HCT116 (cell line): ENCODE data around the gene RCBTB2. TPM values are rescaled to one million over a fixed set of nuclear protein-coding genes. Genes with fewer than 3 reads are reported as not detected.

Experiments used
- ATAC-seq: fragments of 200-7000 bp; cut with Tn5 transposase; 2 replicates; pipeline ENCODE4 v1.9.1; 2020; ENCODE audit warnings: mild to moderate bottlenecking, moderate library complexity
- BruUV-seq: library from RNA; stranded (reverse); fragments of 400-500 nt; replicated peaks from 2 replicates; lab custom pipeline; 2021; lab: Mats Ljungman, UMichigan
- CTCF ChIA-PET: fragments of 300-600 bp; sonication (Branson Sonifier 250); formaldehyde crosslinking; loops from one replicate; lab custom pipeline; 2021; ENCODE audit warnings: antibody characterized with exemption; lab: Charles Lee
- POLR2A ChIA-PET: fragments of 300-600, 350-600 bp; sonication (Branson Sonifier 250); formaldehyde crosslinking; loops from one replicate; lab custom pipeline; 2021; ENCODE audit warnings: antibody characterized with exemption; lab: Charles Lee
- RAD21 ChIA-PET, 2 experiments: fragments of 300-600 bp; sonication (Branson Sonifier 250); formaldehyde crosslinking; loops; one replicate each; lab custom pipeline; 2023; ENCODE audit warnings: low total read pairs in 2 of 2; ENCODE audit not compliant: uncharacterized antibody in 2 of 2, unreplicated experiment in 2 of 2, low non-redundant PET in 1 of 2; lab: Charles Lee
- DNase-seq: peaks from one replicate; pipeline ENCODE4 v3.0.0-alpha.2; 2010; ENCODE audit warnings: low read depth, low spot score
- H2AFZ ChIP-seq: fragments of 200-600 bp; shearing (Covaris generic), sonication (generic); 2 replicates; pipeline ENCODE4 v1.6.1; 2017; ENCODE audit warnings: low read depth, mixed run types, mixed read lengths, antibody characterized with exemption, low read length; ENCODE audit not compliant: poor library complexity, severe bottlenecking
- H3K27ac ChIP-seq: 2 replicates; pipeline ENCODE4 v1.5.1; 2012; ENCODE audit warnings: low read depth, low read length
- H3K27me3 ChIP-seq: fragments of 200-600 bp; sonication (generic); 2 replicates; pipeline ENCODE4 v1.6.1; 2016; ENCODE audit warnings: mixed run types, low read length, mixed read lengths; ENCODE audit not compliant: insufficient read depth
- H3K36me3 ChIP-seq, 2 experiments: fragments of 200-500 bp in 1 of 2; fragments of 200-600 bp in 1 of 2; sonication (Bioruptor generic) in 1 of 2; sonication (generic) in 1 of 2; 2 replicates each; pipeline versions ENCODE4 v1.5.1 to v1.6.1; 2014 to 2016; ENCODE audit warnings: low read length in 2 of 2, inconsistent platforms in 1 of 2, mixed read lengths in 1 of 2, mixed run types in 1 of 2; ENCODE audit not compliant: insufficient read depth in 2 of 2, control insufficient read depth in 1 of 2
- H3K4me1 ChIP-seq, 2 experiments: fragments of 200-600 bp in 1 of 2; sonication (generic) in 1 of 2; 2 replicates each; pipeline versions ENCODE4 v1.5.1 to v1.6.1; 2012 to 2017; ENCODE audit warnings: low read length in 2 of 2, inconsistent platforms in 1 of 2, mild to moderate bottlenecking in 1 of 2, mixed read lengths in 1 of 2, mixed run types in 1 of 2, moderate library complexity in 1 of 2; ENCODE audit not compliant: insufficient read depth in 2 of 2, control insufficient read depth in 1 of 2
- H3K4me2 ChIP-seq: fragments of 200-600 bp; sonication (generic); 2 replicates; pipeline ENCODE4 v1.6.1; 2017; ENCODE audit warnings: mixed run types, low read length, mixed read lengths
- H3K4me3 ChIP-seq, 2 experiments: fragments of 200-600 bp in 1 of 2; sonication (generic) in 1 of 2; replicated peaks in 1 of 2; 2 replicates each; pipeline ENCODE4 v1.5.1; 2011 to 2016; ENCODE audit warnings: low read length in 2 of 2, control low read depth in 1 of 2, low read depth in 1 of 2, mild to moderate bottlenecking in 1 of 2, mixed read lengths in 1 of 2, mixed run types in 1 of 2
- H3K79me2 ChIP-seq: fragments of 200-600 bp; sonication (generic); 2 replicates; pipeline ENCODE4 v1.6.1; 2017; ENCODE audit warnings: mild to moderate bottlenecking, mixed run types, low read length, moderate library complexity, mixed read lengths; ENCODE audit not compliant: insufficient read depth
- H3K9ac ChIP-seq: fragments of 200-600 bp; sonication (generic); 2 replicates; pipeline ENCODE4 v1.6.1; 2016; ENCODE audit warnings: low read length, mixed read lengths
- H3K9me2 ChIP-seq: fragments of 200-600 bp; sonication (generic), shearing (Covaris generic); 2 replicates; pipeline ENCODE4 v1.6.1; 2017; ENCODE audit warnings: mixed run types, mild to moderate bottlenecking, moderate library complexity; ENCODE audit not compliant: insufficient read depth
- H3K9me3 ChIP-seq, 2 experiments: fragments of 200-500 bp in 1 of 2; fragments of 200-600 bp in 1 of 2; sonication (Bioruptor generic) in 1 of 2; sonication (generic) in 1 of 2; 2 replicates each; pipeline ENCODE4 v1.6.1; 2014 to 2017; ENCODE audit warnings: low read length in 2 of 2, mixed read lengths in 2 of 2, inconsistent platforms in 1 of 2, low read depth in 1 of 2, mild to moderate bottlenecking in 1 of 2, mixed run types in 1 of 2, moderate library complexity in 1 of 2; ENCODE audit not compliant: control insufficient read depth in 1 of 2, insufficient read depth in 1 of 2
- H4K20me1 ChIP-seq: fragments of 200-600 bp; sonication (generic), shearing (Covaris generic); 2 replicates; pipeline ENCODE4 v1.6.1; 2017; ENCODE audit warnings: mixed run types, mild to moderate bottlenecking, moderate library complexity; ENCODE audit not compliant: insufficient read depth
- CBX3 ChIP-seq: IDR thresholded peaks from 2 replicates; pipeline ENCODE4 v1.6.1; 2012; ENCODE audit warnings: low read depth
- CEBPB ChIP-seq: IDR thresholded peaks from 2 replicates; pipeline ENCODE4 v1.6.1; 2012; ENCODE audit warnings: low read depth
- EZH2 ChIP-seq: fragments of 200-600 bp; sonication (generic); IDR thresholded peaks from 2 replicates; pipeline ENCODE4 v1.6.1; 2017; ENCODE audit warnings: antibody characterized with exemption, mixed run types
- POLR2A ChIP-seq: IDR thresholded peaks from 2 replicates; pipeline ENCODE4 v1.7.0; 2011; ENCODE audit warnings: borderline replicate concordance; ENCODE audit not compliant: insufficient read depth, insufficient read length; ENCODE audit errors: extremely low read depth
- POLR2AphosphoS5 ChIP-seq: IDR thresholded peaks from 2 replicates; pipeline ENCODE4 v1.6.1; 2011; ENCODE audit warnings: mild to moderate bottlenecking, low read depth, low read length, moderate library complexity
- RAD21 ChIP-seq: IDR thresholded peaks from 2 replicates; pipeline ENCODE4 v1.6.1; 2012; ENCODE audit warnings: low read depth, mild to moderate bottlenecking
- SRF ChIP-seq: IDR thresholded peaks from 2 replicates; pipeline ENCODE4 v1.6.1; 2012; ENCODE audit warnings: low read depth
- TCF7L2 ChIP-seq: IDR thresholded peaks from 2 replicates; pipeline ENCODE4 v1.7.0; 2011; ENCODE audit warnings: borderline replicate concordance, inconsistent platforms; ENCODE audit not compliant: insufficient read depth, insufficient read length; ENCODE audit errors: extremely low read depth
- ZFX ChIP-seq: fragments of 450-650 bp; IDR thresholded peaks from 2 replicates; pipeline ENCODE4 v1.6.1; 2017
- ZNF274 ChIP-seq: fragments of 200-500 bp; sonication (Bioruptor generic); IDR thresholded peaks from 2 replicates; pipeline ENCODE4 v1.6.1; 2014; ENCODE audit warnings: mild to moderate bottlenecking, low read depth, low read length, inconsistent platforms
- intact Hi-C: fragments of 100-400 bp; cut with micrococcal nuclease; formaldehyde crosslinking; loops from 2 replicates; pipeline ENCODE4 v1.10.0; 2022
- total RNA-seq: library from RNA; stranded (reverse); gene quantifications from one replicate; pipeline ENCODE4 v1.2.1, GENCODE V29; 2021; ENCODE audit not compliant: unreplicated experiment
- TF ChIP-seq, protein P1 (sequence below): IDR thresholded peaks from 2 replicates; pipeline ENCODE4 v1.6.1; 2012
- TF ChIP-seq, protein P2 (sequence below): IDR thresholded peaks from 2 replicates; pipeline ENCODE4 v1.6.1; 2012
- TF ChIP-seq, protein P3 (sequence below): IDR thresholded peaks from 2 replicates; pipeline ENCODE4 v1.6.1; 2012; ENCODE audit warnings: low read depth

RCBTB2 gene
- total RNA-seq, 1 experiment from 2014 or later: 1.3 TPM

DNA sequence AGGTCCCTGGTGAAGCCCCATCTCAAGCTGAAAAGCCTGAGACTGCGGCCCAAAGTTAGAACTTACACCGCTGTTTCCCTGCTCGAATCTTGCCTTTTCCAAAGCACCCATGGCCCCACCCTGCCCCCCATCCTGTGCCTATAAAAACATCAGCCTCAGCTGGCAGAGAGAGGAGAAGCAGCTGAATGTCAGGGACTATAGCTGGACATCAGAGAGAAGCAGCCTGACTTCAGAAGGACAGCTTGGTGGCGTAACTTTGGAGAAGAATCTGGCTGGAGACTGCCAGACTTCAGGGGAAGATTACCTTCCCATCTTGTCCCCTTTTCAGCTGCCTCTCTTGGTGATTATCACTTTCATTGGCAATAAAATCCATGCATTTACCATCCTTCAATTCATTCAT lies 9.3 kb upstream of the RCBTB2 start:
- Histone ChIP-seq H3K27ac (no peak overlapping the region), H3K27me3 (no peaks in the 10 kb centered on the region), H3K9me2 (no peaks in the 10 kb centered on the region), H2AFZ (peak overlapping the region; percentile 12), H3K9ac (no peak overlapping the region), H3K36me3 (no peaks in the 10 kb centered on the region), H4K20me1 (no peaks in the 10 kb centered on the region), H3K79me2 (no peaks in the 10 kb centered on the region), H3K4me3 (no peak overlapping the region), H3K4me2 (no peak overlapping the region), H3K4me1 (peaks cover 0 to 7% of the 10 kb centered on the region in 2 experiments; a peak in 1 of 4 replicates), H3K9me3 (no peaks in the 10 kb centered on the region)
- no peak for TF ChIP-seq CEBPB
- no peak for TF ChIP-seq POLR2A
- TF ChIP-seq, protein P1, sequence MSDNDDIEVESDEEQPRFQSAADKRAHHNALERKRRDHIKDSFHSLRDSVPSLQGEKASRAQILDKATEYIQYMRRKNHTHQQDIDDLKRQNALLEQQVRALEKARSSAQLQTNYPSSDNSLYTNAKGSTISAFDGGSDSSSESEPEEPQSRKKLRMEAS: no peak
- TF ChIP-seq EZH2: no peak
- TF ChIP-seq, protein P2, sequence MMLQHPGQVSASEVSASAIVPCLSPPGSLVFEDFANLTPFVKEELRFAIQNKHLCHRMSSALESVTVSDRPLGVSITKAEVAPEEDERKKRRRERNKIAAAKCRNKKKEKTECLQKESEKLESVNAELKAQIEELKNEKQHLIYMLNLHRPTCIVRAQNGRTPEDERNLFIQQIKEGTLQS: no peak
- TF ChIP-seq SRF: no peak
- TF ChIP-seq RAD21: no peak
- TF ChIP-seq ZFX: no peak
- no peak for TF ChIP-seq ZNF274
- TF ChIP-seq, protein P3, sequence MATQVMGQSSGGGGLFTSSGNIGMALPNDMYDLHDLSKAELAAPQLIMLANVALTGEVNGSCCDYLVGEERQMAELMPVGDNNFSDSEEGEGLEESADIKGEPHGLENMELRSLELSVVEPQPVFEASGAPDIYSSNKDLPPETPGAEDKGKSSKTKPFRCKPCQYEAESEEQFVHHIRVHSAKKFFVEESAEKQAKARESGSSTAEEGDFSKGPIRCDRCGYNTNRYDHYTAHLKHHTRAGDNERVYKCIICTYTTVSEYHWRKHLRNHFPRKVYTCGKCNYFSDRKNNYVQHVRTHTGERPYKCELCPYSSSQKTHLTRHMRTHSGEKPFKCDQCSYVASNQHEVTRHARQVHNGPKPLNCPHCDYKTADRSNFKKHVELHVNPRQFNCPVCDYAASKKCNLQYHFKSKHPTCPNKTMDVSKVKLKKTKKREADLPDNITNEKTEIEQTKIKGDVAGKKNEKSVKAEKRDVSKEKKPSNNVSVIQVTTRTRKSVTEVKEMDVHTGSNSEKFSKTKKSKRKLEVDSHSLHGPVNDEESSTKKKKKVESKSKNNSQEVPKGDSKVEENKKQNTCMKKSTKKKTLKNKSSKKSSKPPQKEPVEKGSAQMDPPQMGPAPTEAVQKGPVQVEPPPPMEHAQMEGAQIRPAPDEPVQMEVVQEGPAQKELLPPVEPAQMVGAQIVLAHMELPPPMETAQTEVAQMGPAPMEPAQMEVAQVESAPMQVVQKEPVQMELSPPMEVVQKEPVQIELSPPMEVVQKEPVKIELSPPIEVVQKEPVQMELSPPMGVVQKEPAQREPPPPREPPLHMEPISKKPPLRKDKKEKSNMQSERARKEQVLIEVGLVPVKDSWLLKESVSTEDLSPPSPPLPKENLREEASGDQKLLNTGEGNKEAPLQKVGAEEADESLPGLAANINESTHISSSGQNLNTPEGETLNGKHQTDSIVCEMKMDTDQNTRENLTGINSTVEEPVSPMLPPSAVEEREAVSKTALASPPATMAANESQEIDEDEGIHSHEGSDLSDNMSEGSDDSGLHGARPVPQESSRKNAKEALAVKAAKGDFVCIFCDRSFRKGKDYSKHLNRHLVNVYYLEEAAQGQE: no peak
- TF ChIP-seq TCF7L2: no peak
- no peak for TF ChIP-seq CBX3
- TF ChIP-seq POLR2AphosphoS5: no peak
- intact Hi-C loops: no loop called here
- ChIA-PET RAD21 (interaction anchor here in 1 of 2 experiments (1.1 kb wide), 1 partner anchor 9 kb away, joined by 4 read pairs; the partner anchor contains the start of gene RCBTB2), CTCF (interaction anchor here (0.9 kb wide), 1 partner anchor 38 kb away, joined by 3 read pairs; no protein-coding TSS in a partner anchor), POLR2A (interaction anchor here (1.2 kb wide), 1 partner anchor 10 kb away, joined by 4 read pairs; the partner anchor contains the start of gene RCBTB2)
- no peak for ATAC-seq
- BruUV-seq: no TSS peak
- DNase-seq: no peak
